ENCODE data around the gene CNFN. TPM values are rescaled to one million over a fixed set of nuclear protein-coding genes. Genes with fewer than 3 reads are reported as not detected.

The CNFN gene
- total RNA-seq, 2 experiments from 2014 or later, result not detected

- no peak for DNase-seq
- H3K4me3 Mint-ChIP-seq, result no peak overlapping the region
- no peak overlapping the region for H3K27ac Mint-ChIP-seq
- H3K27me3 Mint-ChIP-seq (ENCODE audit: low read depth), result peaks cover 16% of the 10 kb centered on the region
- ATAC-seq, result no peak
- H3K9me3 Mint-ChIP-seq (ENCODE audit: insufficient read depth), result no peaks in the 10 kb centered on the region
- H3K4me1 Mint-ChIP-seq (ENCODE audit: low read depth), result peaks cover 21% of the 10 kb centered on the region
- ChIA-PET CTCF (interaction anchor here (1.6 kb wide), 1 partner anchor 262 kb away, joined by 3 read pairs; the partner anchor contains the start of gene POU2F2), POLR2A (no interaction called here)
- H3K36me3 Mint-ChIP-seq (ENCODE audit: low read depth), result no peaks in the 10 kb centered on the region
Measured at GRCh38 chr19:42394751-42395150, 4.7 kb upstream of the CNFN start.

GRCh38 chr19:42392165-42392564 is 2.1 kb upstream of the CNFN start:
- H3K9me3 Mint-ChIP-seq (ENCODE audit: insufficient read depth), result no peaks in the 10 kb centered on the region
- H3K4me3 Mint-ChIP-seq, result no peak overlapping the region
- CTCF ChIA-PET, result interaction anchor here (1.1 kb wide), 1 partner anchor 8 kb away, joined by 4 read pairs; no protein-coding TSS in a partner anchor
- peaks cover 10% of the 10 kb centered on the region for H3K4me1 Mint-ChIP-seq (ENCODE audit: low read depth)
- H3K27ac Mint-ChIP-seq, result no peak overlapping the region
- ATAC-seq, result no peak
- no peak for DNase-seq
- POLR2A ChIA-PET, result no interaction called here
- H3K27me3 Mint-ChIP-seq (ENCODE audit: low read depth), result peaks cover 24% of the 10 kb centered on the region
- H3K36me3 Mint-ChIP-seq (ENCODE audit: low read depth), result no peaks in the 10 kb centered on the region

- ChIA-PET CTCF (interaction anchor here (0.9 kb wide), 1 partner anchor 11 kb away, joined by 3 read pairs; no protein-coding TSS in a partner anchor), POLR2A (no interaction called here)
- no peak overlapping the region for H3K27ac Mint-ChIP-seq
- no peak overlapping the region for H3K4me3 Mint-ChIP-seq
- H3K36me3 Mint-ChIP-seq (ENCODE audit: low read depth), result no peaks in the 10 kb centered on the region
- DNase-seq (no peak), ATAC-seq (no peak)
- H3K4me1 Mint-ChIP-seq (ENCODE audit: low read depth), result peaks cover 7% of the 10 kb centered on the region
- H3K27me3 Mint-ChIP-seq (ENCODE audit: low read depth), result peaks cover 35% of the 10 kb centered on the region
- H3K9me3 Mint-ChIP-seq (ENCODE audit: insufficient read depth), result no peaks in the 10 kb centered on the region
Measured at GRCh38 chr19:42388851-42389489, 1.1 kb downstream of the CNFN start.

GRCh38 chr19:42386974-42387707 is 3.0 kb downstream of the CNFN start:
- Mint-ChIP-seq H3K36me3 (ENCODE audit: low read depth) (no peaks in the 10 kb centered on the region), H3K9me3 (ENCODE audit: insufficient read depth) (no peaks in the 10 kb centered on the region), H3K4me1 (ENCODE audit: low read depth) (peaks cover 7% of the 10 kb centered on the region), H3K4me3 (peak overlapping the region; percentile 56), H3K27me3 (ENCODE audit: low read depth) (peaks cover 35% of the 10 kb centered on the region), H3K27ac (peak overlapping the region; percentile 25)
- ChIA-PET CTCF (interaction anchor here (1.0 to 2.1 kb wide), 5 partner anchors 10 to 46 kb away, joined by 3 to 9 read pairs (median 4); no protein-coding TSS in a partner anchor), POLR2A (interaction anchor here (0.8 kb wide), 1 partner anchor 42 kb away, joined by 5 read pairs; no protein-coding TSS in a partner anchor)
- DNase-seq, result peak; percentile 78
- ATAC-seq, result peak; percentile 97

GRCh38 chr19:42380155-42380554 is 9.9 kb downstream of the CNFN start:
- H3K27ac Mint-ChIP-seq, result no peak overlapping the region
- CTCF ChIA-PET, result interaction anchor here (1.0 to 2.6 kb wide), 2 partner anchors 21 to 61 kb away, joined by 3 to 10 read pairs; no protein-coding TSS in a partner anchor
- H3K27me3 Mint-ChIP-seq (ENCODE audit: low read depth), result peaks cover 10% of the 10 kb centered on the region
- no peak overlapping the region for H3K4me3 Mint-ChIP-seq
- no peaks in the 10 kb centered on the region for H3K9me3 Mint-ChIP-seq (ENCODE audit: insufficient read depth)
- ATAC-seq (no peak), DNase-seq (no peak)
- POLR2A ChIA-PET, result interaction anchor here (1.6 kb wide), 1 partner anchor 17 kb away, joined by 7 read pairs; no protein-coding TSS in a partner anchor
- no peaks in the 10 kb centered on the region for H3K36me3 Mint-ChIP-seq (ENCODE audit: low read depth)
- peaks cover 2% of the 10 kb centered on the region for H3K4me1 Mint-ChIP-seq (ENCODE audit: low read depth)

- DNase-seq, result no peak
- POLR2A ChIA-PET, result no interaction called here
- CTCF ChIA-PET, result interaction anchor here (0.6 to 1.8 kb wide), 2 partner anchors 8 to 344 kb away, joined by 3 to 4 read pairs; no protein-coding TSS in a partner anchor
- ATAC-seq, result no peak
- Mint-ChIP-seq H3K4me3 (no peak overlapping the region), H3K27ac (no peak overlapping the region), H3K4me1 (ENCODE audit: low read depth) (peaks cover 2% of the 10 kb centered on the region), H3K36me3 (ENCODE audit: low read depth) (no peaks in the 10 kb centered on the region), H3K27me3 (ENCODE audit: low read depth) (peaks cover 10% of the 10 kb centered on the region), H3K9me3 (ENCODE audit: insufficient read depth) (no peaks in the 10 kb centered on the region)
Measured at GRCh38 chr19:42378225-42379215, 11.6 kb downstream of the CNFN start.

- no peak for DNase-seq
- no peaks in the 10 kb centered on the region for H3K9me3 Mint-ChIP-seq (ENCODE audit: insufficient read depth)
- no peak overlapping the region for H3K27ac Mint-ChIP-seq
- H3K4me1 Mint-ChIP-seq (ENCODE audit: low read depth), result peaks cover 2% of the 10 kb centered on the region
- no peak for ATAC-seq
- no peaks in the 10 kb centered on the region for H3K36me3 Mint-ChIP-seq (ENCODE audit: low read depth)
- peaks cover 5% of the 10 kb centered on the region for H3K27me3 Mint-ChIP-seq (ENCODE audit: low read depth)
- no peak overlapping the region for H3K4me3 Mint-ChIP-seq
- ChIA-PET CTCF (no interaction called here), POLR2A (no interaction called here)
Measured at GRCh38 chr19:42376177-42376555, 13.9 kb downstream of the CNFN start.

GRCh38 chr19:42375415-42376176 is 14.5 kb downstream of the CNFN start:
- ATAC-seq (no peak), DNase-seq (no peak)
- no peak overlapping the region for H3K4me3 Mint-ChIP-seq
- ChIA-PET CTCF (no interaction called here), POLR2A (no interaction called here)
- peaks cover 4% of the 10 kb centered on the region for H3K27me3 Mint-ChIP-seq (ENCODE audit: low read depth)
- no peaks in the 10 kb centered on the region for H3K9me3 Mint-ChIP-seq (ENCODE audit: insufficient read depth)
- H3K4me1 Mint-ChIP-seq (ENCODE audit: low read depth), result peaks cover 2% of the 10 kb centered on the region
- no peak overlapping the region for H3K27ac Mint-ChIP-seq
- H3K36me3 Mint-ChIP-seq (ENCODE audit: low read depth), result no peaks in the 10 kb centered on the region

GRCh38 chr19:42374826-42375376 is 15.2 kb downstream of the CNFN start:
- ATAC-seq (no peak), DNase-seq (no peak)
- POLR2A ChIA-PET, result no interaction called here
- no peak overlapping the region for H3K4me3 Mint-ChIP-seq
- H3K9me3 Mint-ChIP-seq (ENCODE audit: insufficient read depth), result no peaks in the 10 kb centered on the region
- peaks cover 2% of the 10 kb centered on the region for H3K4me1 Mint-ChIP-seq (ENCODE audit: low read depth)
- no peaks in the 10 kb centered on the region for H3K36me3 Mint-ChIP-seq (ENCODE audit: low read depth)
- CTCF ChIA-PET, result no interaction called here
- peaks cover 2% of the 10 kb centered on the region for H3K27me3 Mint-ChIP-seq (ENCODE audit: low read depth)
- no peak overlapping the region for H3K27ac Mint-ChIP-seq

- Mint-ChIP-seq H3K27me3 (ENCODE audit: low read depth) (no peaks in the 10 kb centered on the region), H3K27ac (no peak overlapping the region), H3K9me3 (ENCODE audit: insufficient read depth) (no peaks in the 10 kb centered on the region), H3K4me1 (ENCODE audit: low read depth) (no peaks in the 10 kb centered on the region), H3K4me3 (no peak overlapping the region), H3K36me3 (ENCODE audit: low read depth) (no peaks in the 10 kb centered on the region)
- CTCF ChIA-PET, result no interaction called here
- DNase-seq (no peak), ATAC-seq (no peak)
- POLR2A ChIA-PET, result no interaction called here
Measured at GRCh38 chr19:42370626-42371175, 19.4 kb downstream of the CNFN start.
